Activated CD4-positive, alpha-beta T cell treated with anti-CD3 and anti-CD28 coated beads for 4 hours (primary cell): ENCODE measurements around the gene DOCK1.

Experiments
- DNase-seq, 2 donors: peaks; one replicate each; pipeline ENCODE4 v3.0.0-alpha.2; 2020

The DOCK1 gene

GRCh38 chr10:127243490-127244272 lies 338.5 kb downstream of the DOCK1 start:
- peak in 1 of 2 donors; percentile 21 for DNase-seq

- DNase-seq = no peak
Observed at GRCh38 chr10:127245456-127245855, 340.2 kb downstream of the DOCK1 start.

GRCh38 chr10:127250031-127250430 lies 344.8 kb downstream of the DOCK1 start:
- DNase-seq = no peak

GRCh38 chr10:127252818-127253217 lies 347.6 kb downstream of the DOCK1 start:
- no peak for DNase-seq

GRCh38 chr10:127254276-127254675 lies 349.0 kb downstream of the DOCK1 start:
- DNase-seq = no peak

- no peak for DNase-seq
Observed at GRCh38 chr10:127257395-127257794, 352.2 kb downstream of the DOCK1 start.

- no peak for DNase-seq
Observed at GRCh38 chr10:127259347-127259746, 354.1 kb downstream of the DOCK1 start.

- DNase-seq = no peak
Observed at GRCh38 chr10:127262606-127263005, 357.4 kb downstream of the DOCK1 start.

- no peak for DNase-seq
Observed at GRCh38 chr10:127265288-127265687, 360.1 kb downstream of the DOCK1 start.

GRCh38 chr10:127266431-127266830 lies 361.2 kb downstream of the DOCK1 start:
- DNase-seq = no peak

GRCh38 chr10:127267442-127267841 lies 362.2 kb downstream of the DOCK1 start:
- DNase-seq = no peak

GRCh38 chr10:127272076-127272475 lies 366.8 kb downstream of the DOCK1 start:
- DNase-seq = no peak

GRCh38 chr10:127275272-127275671 lies 370.0 kb downstream of the DOCK1 start:
- no peak for DNase-seq

- DNase-seq = no peak
Observed at GRCh38 chr10:127275793-127276450, 370.7 kb downstream of the DOCK1 start.

GRCh38 chr10:127276794-127277462 lies 371.7 kb downstream of the DOCK1 start:
- no peak for DNase-seq

GRCh38 chr10:127278001-127278400 lies 372.8 kb downstream of the DOCK1 start:
- no peak for DNase-seq

GRCh38 chr10:127279334-127279774 lies 374.1 kb downstream of the DOCK1 start:
- no peak for DNase-seq

- no peak for DNase-seq
Observed at GRCh38 chr10:127280446-127280845, 375.2 kb downstream of the DOCK1 start.

GRCh38 chr10:127283017-127283416 lies 377.8 kb downstream of the DOCK1 start:
- DNase-seq = no peak

- DNase-seq = no peak
Observed at GRCh38 chr10:127283576-127283975, 378.3 kb downstream of the DOCK1 start.

GRCh38 chr10:127290850-127291249 lies 385.6 kb downstream of the DOCK1 start:
- no peak for DNase-seq

GRCh38 chr10:127291329-127291728 lies 386.1 kb downstream of the DOCK1 start:
- DNase-seq = no peak

- DNase-seq = no peak
Observed at GRCh38 chr10:127292888-127293287, 387.7 kb downstream of the DOCK1 start.

- peak; percentile 3 to 9 for DNase-seq
Observed at GRCh38 chr10:127293640-127294039, 388.4 kb downstream of the DOCK1 start.
